H1 (cell line): ENCODE results near the gene CSNK1G2. TPM values are rescaled to one million over a fixed set of nuclear protein-coding genes. Genes with fewer than 3 reads are reported as not detected.

Source experiments
- ATF2 ChIP-seq: IDR thresholded peaks from 2 replicates; pipeline ENCODE4 v1.6.1; 2012; ENCODE audit warnings: low read length, inconsistent platforms
- CBX8 ChIP-seq: fragments of 300-800, 300-1000 bp; sonication (generic); IDR thresholded peaks from 2 replicates; pipeline ENCODE4 v1.7.1; 2016; ENCODE audit warnings: low read depth, low read length, borderline replicate concordance
- CREB1 ChIP-seq: IDR thresholded peaks from 2 replicates; pipeline ENCODE4 v1.6.1; 2012; ENCODE audit warnings: inconsistent platforms
- CTBP2 ChIP-seq: IDR thresholded peaks from 2 replicates; pipeline ENCODE4 v1.7.0; 2011; ENCODE audit warnings: borderline replicate concordance, mild to moderate bottlenecking, moderate library complexity, mixed read lengths, low read length; ENCODE audit not compliant: insufficient read depth, insufficient read length
- CTCF ChIP-seq, 3 experiments: IDR thresholded peaks; 1 replicate in 2 of 3; 2 replicates in 1 of 3; pipeline versions ENCODE4 v1.5.1 to v1.6.1; 2011; ENCODE audit warnings: low read length in 3 of 3, mild to moderate bottlenecking in 3 of 3, inconsistent platforms in 2 of 3, low read depth in 1 of 3, moderate library complexity in 1 of 3; ENCODE audit not compliant: insufficient read depth in 1 of 3; ENCODE audit errors: control extremely low read depth in 1 of 3
- E2F6 ChIP-seq: IDR thresholded peaks from 2 replicates; pipeline ENCODE4 v1.6.1; 2012; ENCODE audit warnings: inconsistent platforms
- EZH2 ChIP-seq: fragments of 200-600 bp; sonication (generic); IDR thresholded peaks from 2 replicates; pipeline ENCODE4 v1.7.1; 2012; ENCODE audit warnings: low read depth, mild to moderate bottlenecking, moderate library complexity, low read length, inconsistent platforms; ENCODE audit not compliant: severe bottlenecking
- HDAC2 ChIP-seq, 2 experiments: fragments of 300-600 bp in 1 of 2; sonication (generic) in 1 of 2; IDR thresholded peaks; 2 replicates each; pipeline ENCODE4 v1.6.1; 2011 to 2012; ENCODE audit warnings: low read depth in 2 of 2, low read length in 2 of 2, mild to moderate bottlenecking in 2 of 2, moderate library complexity in 2 of 2, borderline replicate concordance in 1 of 2, inconsistent platforms in 1 of 2
- SIX5 ChIP-seq: IDR thresholded peaks from 2 replicates; pipeline ENCODE4 v1.6.1; 2011; ENCODE audit warnings: mild to moderate bottlenecking, low read depth, low read length
- SP1 ChIP-seq: IDR thresholded peaks from 2 replicates; pipeline ENCODE4 v1.6.1; 2011; ENCODE audit warnings: low read depth, low read length
- SP4 ChIP-seq: IDR thresholded peaks from 2 replicates; pipeline ENCODE4 v1.6.1; 2012; ENCODE audit warnings: low read length, inconsistent platforms
- TAF1 ChIP-seq: IDR thresholded peaks from 2 replicates; pipeline ENCODE4 v1.6.1; 2011; ENCODE audit warnings: mild to moderate bottlenecking, low read depth, low read length
- TBP ChIP-seq: IDR thresholded peaks from 2 replicates; pipeline ENCODE4 v1.6.1; 2011; ENCODE audit warnings: low read depth, low read length, improper control_type of control experiment
- TEAD4 ChIP-seq: IDR thresholded peaks from 2 replicates; pipeline ENCODE4 v1.6.1; 2012; ENCODE audit warnings: low read depth, low read length, inconsistent platforms, mixed read lengths
- USF2 ChIP-seq: IDR thresholded peaks from 2 replicates; pipeline ENCODE4 v1.6.1; 2011; ENCODE audit warnings: low read length, improper control_type of control experiment
- YY1 ChIP-seq: IDR thresholded peaks from 2 replicates; pipeline ENCODE4 v1.6.1; 2011; ENCODE audit warnings: low read depth, mild to moderate bottlenecking, low read length
- ZNF274 ChIP-seq: IDR thresholded peaks from 2 replicates; pipeline ENCODE4 v1.7.0; 2012; ENCODE audit warnings: low read length, borderline replicate concordance; ENCODE audit errors: extremely low read depth
- polyA plus RNA-seq, 7 experiments: library from polyadenylated mRNA; depleted of rRNA in 3 of 7; stranded (reverse) in 5 of 7; unstranded in 2 of 7; fragments of >200 nt in 5 of 7; fragments of 200-250 nt in 2 of 7; gene quantifications; 1 replicate in 5 of 7; 2 replicates in 1 of 7; 4 replicates in 1 of 7; pipeline versions ENCODE4 v1.2.1 to v1.2.3, GENCODE V29; 2011 to 2013; ENCODE audit warnings: missing spikeins in 2 of 7, mixed read lengths in 2 of 7
- total RNA-seq: library from RNA; stranded (reverse); fragmentation: NEBNext Ultra II Directional; extraction: Animal tissue kit (Norgen Biotek cat#: 25700); gene quantifications from 2 replicates; pipeline ENCODE4 v1.2.1, GENCODE V29; 2021

The CSNK1G2 gene
- total and polyA plus RNA-seq, 2 of the 8 experiments (the other 6 are each of a cell fraction or from before 2014, with no cell fraction given): 99.5 to 130 TPM

- TF ChIP-seq ATF2 (no peak), CTBP2 (no peak), SP1 (peak; percentile 26; the same call in 1 of the 2 replicates), CTCF (IDR thresholded peaks at IDR 0.05; ENCODE audit: control extremely low read depth in 1 of 3, insufficient read depth in 1 of 3, low read depth in 1 of 3, low read length in 3 of 3) (no peak), EZH2 (no peak), TEAD4 (no peak), CBX8 (no peak), ZNF274 (no peak), USF2 (peak; percentile 86), SP4 (peak; percentile 82; the same call in 1 of the 2 replicates), HDAC2 (IDR thresholded peaks at IDR 0.05; ENCODE audit: borderline replicate concordance in 1 of 2, low read depth in 2 of 2, low read length in 2 of 2) (no peak), TBP (peak; percentile 55; the same call in 1 of the 2 replicates), E2F6 (no peak), YY1 (0 out of 2 replicates have a peak, but pooled peaks have one; percentile 11), TAF1 (peak; percentile 73; the same call in 1 of the 2 replicates), CREB1 (peak; percentile 81), SIX5 (peak; percentile 77)
Measured at GRCh38 chr19:1905110-1905862, 35.7 kb upstream of the CSNK1G2 start, which contains the start of the genes ADAT3 and SCAMP4 (continued).
